ENCODE results near the gene TRMT61B.

DNA sequence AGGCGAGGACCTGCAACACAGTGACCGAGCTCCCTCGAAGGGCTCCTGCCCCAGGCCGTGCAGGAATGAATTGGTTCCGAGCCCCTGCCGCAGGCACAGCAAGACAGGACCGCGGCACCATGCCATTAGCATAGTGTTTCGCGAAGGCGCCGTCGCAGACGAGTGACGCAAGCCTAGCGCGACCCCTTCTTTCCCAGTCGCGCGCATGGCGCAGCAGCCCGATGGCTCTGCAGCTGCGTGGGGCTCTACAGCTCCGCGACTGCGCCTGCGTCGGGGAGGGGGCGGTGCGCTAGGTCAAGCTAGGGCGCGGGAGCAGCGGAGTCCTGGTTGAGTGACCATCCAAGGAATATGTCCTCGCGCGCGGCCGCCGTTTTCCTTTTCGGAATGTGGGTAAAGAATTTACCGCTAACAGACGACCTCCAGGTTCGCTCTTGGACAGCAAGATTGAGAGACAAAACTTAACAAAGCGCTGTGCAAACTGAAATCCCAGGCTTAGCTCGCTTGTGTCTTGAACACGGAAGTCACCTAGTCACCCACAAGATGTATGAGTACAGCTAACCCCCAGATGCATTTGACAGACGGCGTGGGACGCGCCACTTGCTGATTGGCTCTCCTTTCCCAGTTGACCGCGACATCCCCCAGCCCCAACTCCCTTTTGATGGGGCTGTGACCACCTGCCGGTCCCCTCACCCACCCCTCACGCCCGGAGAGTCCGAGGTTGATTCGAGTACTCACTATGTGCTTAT is at the start of gene TRMT61B:
- peak; percentile 94 to 100 for TF ChIP-seq POLR2AphosphoS5 (IDR thresholded peaks at IDR 0.05; ENCODE audit: insufficient read depth in 1 of 2, low read depth in 1 of 2)
- TF ChIP-seq, protein P1, sequence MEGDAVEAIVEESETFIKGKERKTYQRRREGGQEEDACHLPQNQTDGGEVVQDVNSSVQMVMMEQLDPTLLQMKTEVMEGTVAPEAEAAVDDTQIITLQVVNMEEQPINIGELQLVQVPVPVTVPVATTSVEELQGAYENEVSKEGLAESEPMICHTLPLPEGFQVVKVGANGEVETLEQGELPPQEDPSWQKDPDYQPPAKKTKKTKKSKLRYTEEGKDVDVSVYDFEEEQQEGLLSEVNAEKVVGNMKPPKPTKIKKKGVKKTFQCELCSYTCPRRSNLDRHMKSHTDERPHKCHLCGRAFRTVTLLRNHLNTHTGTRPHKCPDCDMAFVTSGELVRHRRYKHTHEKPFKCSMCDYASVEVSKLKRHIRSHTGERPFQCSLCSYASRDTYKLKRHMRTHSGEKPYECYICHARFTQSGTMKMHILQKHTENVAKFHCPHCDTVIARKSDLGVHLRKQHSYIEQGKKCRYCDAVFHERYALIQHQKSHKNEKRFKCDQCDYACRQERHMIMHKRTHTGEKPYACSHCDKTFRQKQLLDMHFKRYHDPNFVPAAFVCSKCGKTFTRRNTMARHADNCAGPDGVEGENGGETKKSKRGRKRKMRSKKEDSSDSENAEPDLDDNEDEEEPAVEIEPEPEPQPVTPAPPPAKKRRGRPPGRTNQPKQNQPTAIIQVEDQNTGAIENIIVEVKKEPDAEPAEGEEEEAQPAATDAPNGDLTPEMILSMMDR (IDR thresholded peaks at IDR 0.05) = peak in 1 of 3 experiments; percentile 32

Data from vagina (tissue), 2 donors.